Endothelial cell of umbilical vein (primary cell): ENCODE measurements around the gene ASXL1. TPM values are rescaled to one million over a fixed set of nuclear protein-coding genes. Genes with fewer than 3 reads are reported as not detected.
A peak's percentile ranks its signal among the peaks of the same experiment; 100 is the strongest.

Experiments
- BruUV-seq: library from RNA; stranded (reverse); fragments of 400-500 nt; replicated peaks from 2 replicates; lab custom pipeline; 2021; lab: Mats Ljungman, UMichigan
- CTCF ChIA-PET: fragments of 300-600, 350-600 bp; sonication (Branson Sonifier 250); formaldehyde crosslinking; loops from one replicate; lab custom pipeline; 2021; ENCODE audit warnings: antibody characterized with exemption, inconsistent platforms; lab: Charles Lee
- POLR2A ChIA-PET: fragments of 300-600, 350-600 bp; sonication (Branson Sonifier 250); formaldehyde crosslinking; loops from one replicate; lab custom pipeline; 2021; ENCODE audit warnings: antibody characterized with exemption, inconsistent platforms; lab: Charles Lee
- DNase-seq: peaks from one replicate; pipeline ENCODE4 v3.0.0-alpha.2; 2011; ENCODE audit warnings: low read depth, low spot score
- FAIRE-seq: peaks from 2 replicates; lab custom pipeline; 2011; peaks lifted over from hg19 to GRCh38; lab: Jason Lieb, UNC
- H2AFZ ChIP-seq: 2 replicates; pipeline ENCODE4 v1.6.0; 2012; ENCODE audit warnings: low read depth, low read length, control low read depth, inconsistent platforms
- H3K27ac ChIP-seq: 2 replicates; pipeline ENCODE4 v1.5.1; 2011; ENCODE audit warnings: low read depth, mild to moderate bottlenecking, control low read depth, low read length, moderate library complexity; ENCODE audit not compliant: insufficient read depth
- H3K27me3 ChIP-seq, 2 experiments: 2 replicates each; pipeline versions ENCODE4 v1.6.0 to v1.6.1; 2011; ENCODE audit warnings: low read length in 2 of 2, mixed read lengths in 1 of 2; ENCODE audit not compliant: control insufficient read depth in 2 of 2, insufficient read depth in 2 of 2
- H3K36me3 ChIP-seq, 2 experiments: 2 replicates in 1 of 2; 3 replicates in 1 of 2; pipeline ENCODE4 v1.5.1; 2011; ENCODE audit warnings: low read length in 2 of 2, mild to moderate bottlenecking in 1 of 2, moderate library complexity in 1 of 2; ENCODE audit not compliant: control insufficient read depth in 2 of 2, insufficient read depth in 2 of 2; ENCODE audit errors: extremely low read depth in 1 of 2
- H3K4me1 ChIP-seq: 3 replicates; pipeline ENCODE4 v1.5.1; 2011; ENCODE audit warnings: mild to moderate bottlenecking, low read length; ENCODE audit not compliant: control insufficient read depth, insufficient read depth; ENCODE audit errors: extremely low read depth
- H3K4me2 ChIP-seq: 2 replicates; pipeline ENCODE4 v1.6.1; 2011; ENCODE audit warnings: low read length, control low read depth, mixed read lengths; ENCODE audit not compliant: insufficient read depth
- H3K4me3 ChIP-seq, 3 experiments: fragments of 200-600 bp in 1 of 3; sonication (generic), shearing (Covaris generic) in 1 of 3; replicated peaks in 1 of 3; 2 replicates each; pipeline ENCODE4 v1.5.1; 2011 to 2016; ENCODE audit warnings: control low read depth in 3 of 3, low read length in 3 of 3, mild to moderate bottlenecking in 2 of 3, inconsistent platforms in 1 of 3, low read depth in 1 of 3, moderate library complexity in 1 of 3; ENCODE audit not compliant: insufficient read depth in 1 of 3
- H3K79me2 ChIP-seq: 2 replicates; pipeline ENCODE4 v1.6.0; 2012; ENCODE audit warnings: low read length, inconsistent platforms; ENCODE audit not compliant: control insufficient read depth, insufficient read depth
- H3K9ac ChIP-seq: replicated peaks from 2 replicates; pipeline ENCODE3; 2011; ENCODE audit warnings: low read length, control low read depth; ENCODE audit not compliant: insufficient read depth; ENCODE audit errors: extremely low read depth
- H3K9me1 ChIP-seq: replicated peaks from 3 replicates; pipeline ENCODE4 v1.6.0; 2011; ENCODE audit warnings: mild to moderate bottlenecking, low read length; ENCODE audit not compliant: control insufficient read depth, insufficient read depth; ENCODE audit errors: extremely low read depth
- H3K9me3 ChIP-seq: replicated peaks from 2 replicates; pipeline ENCODE4 v1.5.1; 2012; ENCODE audit warnings: low read length, inconsistent platforms; ENCODE audit not compliant: control insufficient read depth, insufficient read depth
- H4K20me1 ChIP-seq: replicated peaks from 2 replicates; pipeline ENCODE3; 2011; ENCODE audit warnings: mild to moderate bottlenecking, low read length; ENCODE audit not compliant: control insufficient read depth, insufficient read depth; ENCODE audit errors: extremely low read depth
- EZH2 ChIP-seq: IDR thresholded peaks from 2 replicates; pipeline ENCODE4 v1.6.1; 2012; ENCODE audit warnings: borderline replicate concordance, low read depth, mild to moderate bottlenecking, moderate library complexity, low read length, inconsistent platforms; ENCODE audit not compliant: severe bottlenecking
- FOS ChIP-seq: IDR thresholded peaks from 2 replicates; pipeline ENCODE4 v1.6.1; 2011; ENCODE audit warnings: mild to moderate bottlenecking, low read length, moderate library complexity, borderline replicate concordance; ENCODE audit not compliant: insufficient read depth
- GATA2 ChIP-seq: IDR thresholded peaks from 2 replicates; pipeline ENCODE4 v1.7.0; 2011; ENCODE audit warnings: low read depth, mild to moderate bottlenecking, moderate library complexity, mixed read lengths, low read length; ENCODE audit not compliant: insufficient read length, insufficient read depth
- JUN ChIP-seq: IDR thresholded peaks from 2 replicates; pipeline ENCODE4 v1.6.1; 2011; ENCODE audit warnings: borderline replicate concordance, low read depth; ENCODE audit not compliant: insufficient read length, insufficient read depth
- MAX ChIP-seq: IDR thresholded peaks from 2 replicates; pipeline ENCODE4 v1.6.1; 2011; ENCODE audit not compliant: insufficient read depth, insufficient read length
- MYC ChIP-seq: IDR thresholded peaks from one replicate; pipeline ENCODE4 v1.6.1; 2011; ENCODE audit warnings: mild to moderate bottlenecking, low read depth, low read length
- POLR2A ChIP-seq: IDR thresholded peaks from 2 replicates; pipeline ENCODE4 v1.6.1; 2012; ENCODE audit warnings: low read depth, mild to moderate bottlenecking, control low read depth, low read length
- POLR2AphosphoS5 ChIP-seq: IDR thresholded peaks from 2 replicates; pipeline ENCODE4 v1.6.1; 2012; ENCODE audit warnings: low read depth, mild to moderate bottlenecking, control low read depth, low read length, moderate library complexity; ENCODE audit not compliant: insufficient read depth
- dilution Hi-C: fragments of 300-500 bp; cut with MboI; formaldehyde crosslinking; loops from one replicate; pipeline ENCODE4 v1.15.0; 2019; ENCODE audit warnings: low sequenced_read_pairs; ENCODE audit not compliant: extremely low pct_ligation_motif_present
- intact Hi-C: fragments of 100-400 bp; cut with micrococcal nuclease; formaldehyde crosslinking; loops from one replicate; pipeline ENCODE4 v1.10.0; 2022
- polyA plus RNA-seq, 4 experiments: library from polyadenylated mRNA; depleted of rRNA in 3 of 4; stranded (reverse) in 3 of 4; unstranded in 1 of 4; fragments of >200 nt; gene quantifications; 2 replicates each; pipeline versions ENCODE4 v1.2.1 to v1.2.3, GENCODE V29; 2011 to 2012; ENCODE audit warnings: missing spikeins in 1 of 4
- total RNA-seq: library from RNA; stranded (reverse); gene quantifications from 2 replicates; pipeline ENCODE4 v1.2.3, GENCODE V29; 2021
- TF ChIP-seq, protein P1 (sequence below), 2 donors: IDR thresholded peaks; 1 replicate in 1 of 2; 2 replicates in 1 of 2; pipeline ENCODE4 v1.5.1; 2011; ENCODE audit warnings: low read length in 2 of 2, mild to moderate bottlenecking in 2 of 2, moderate library complexity in 2 of 2, control low read depth in 1 of 2, inconsistent platforms in 1 of 2, low read depth in 1 of 2; ENCODE audit not compliant: insufficient read depth in 1 of 2; ENCODE audit errors: extremely low read depth in 1 of 2

The ASXL1 gene
- total and polyA plus RNA-seq, 2 donors (not counting 3 experiments of a cell fraction or from before 2014, with no cell fraction given), result 45.4 to 101 TPM

DNA sequence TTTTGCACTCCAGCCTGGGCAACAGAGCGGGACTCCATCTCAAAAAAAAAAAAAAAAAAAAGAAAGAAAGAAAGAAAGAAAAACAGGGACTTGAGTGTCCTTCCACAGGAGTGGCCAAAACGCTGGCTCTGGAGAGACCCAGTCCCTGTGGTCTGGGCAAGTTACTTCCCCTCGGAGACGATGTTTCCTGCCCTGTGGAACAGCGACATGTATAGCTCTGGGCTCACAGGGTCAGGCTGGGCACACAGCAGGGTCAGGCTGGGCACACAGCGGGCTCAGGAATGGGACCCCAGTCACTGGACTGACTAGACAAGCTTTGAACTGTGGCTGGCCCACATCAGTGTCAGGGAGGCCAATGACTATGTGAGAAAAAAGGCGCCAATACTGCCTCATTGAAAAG lies 110.7 kb downstream of the ASXL1 start:
- intact Hi-C loops (no loop called here), dilution Hi-C loops (no loop called here)
- no peak for TF ChIP-seq POLR2A
- TF ChIP-seq GATA2, result no peak
- no peak for TF ChIP-seq FOS
- TF ChIP-seq, protein P1, sequence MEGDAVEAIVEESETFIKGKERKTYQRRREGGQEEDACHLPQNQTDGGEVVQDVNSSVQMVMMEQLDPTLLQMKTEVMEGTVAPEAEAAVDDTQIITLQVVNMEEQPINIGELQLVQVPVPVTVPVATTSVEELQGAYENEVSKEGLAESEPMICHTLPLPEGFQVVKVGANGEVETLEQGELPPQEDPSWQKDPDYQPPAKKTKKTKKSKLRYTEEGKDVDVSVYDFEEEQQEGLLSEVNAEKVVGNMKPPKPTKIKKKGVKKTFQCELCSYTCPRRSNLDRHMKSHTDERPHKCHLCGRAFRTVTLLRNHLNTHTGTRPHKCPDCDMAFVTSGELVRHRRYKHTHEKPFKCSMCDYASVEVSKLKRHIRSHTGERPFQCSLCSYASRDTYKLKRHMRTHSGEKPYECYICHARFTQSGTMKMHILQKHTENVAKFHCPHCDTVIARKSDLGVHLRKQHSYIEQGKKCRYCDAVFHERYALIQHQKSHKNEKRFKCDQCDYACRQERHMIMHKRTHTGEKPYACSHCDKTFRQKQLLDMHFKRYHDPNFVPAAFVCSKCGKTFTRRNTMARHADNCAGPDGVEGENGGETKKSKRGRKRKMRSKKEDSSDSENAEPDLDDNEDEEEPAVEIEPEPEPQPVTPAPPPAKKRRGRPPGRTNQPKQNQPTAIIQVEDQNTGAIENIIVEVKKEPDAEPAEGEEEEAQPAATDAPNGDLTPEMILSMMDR (IDR thresholded peaks at IDR 0.05; ENCODE audit: extremely low read depth in 1 of 2, insufficient read depth in 1 of 2, low read depth in 1 of 2, low read length in 2 of 2), result no peak
- TF ChIP-seq POLR2AphosphoS5, result no peak
- TF ChIP-seq JUN, result no peak
- no peak for TF ChIP-seq EZH2
- TF ChIP-seq MAX, result no peak
- no peak for TF ChIP-seq MYC
- Histone ChIP-seq H3K9ac (peak overlapping the region; percentile 78), H3K4me1 (peaks cover 94% of the 10 kb centered on the region), H3K27ac (peak overlapping the region; percentile 97), H3K27me3 (no peaks in the 10 kb centered on the region), H3K4me2 (peak overlapping the region; percentile 30), H3K79me2 (peaks cover 94% of the 10 kb centered on the region), H3K36me3 (peaks cover 14 to 27% of the 10 kb centered on the region in 2 experiments), H4K20me1 (no peaks in the 10 kb centered on the region), H3K9me1 (no peaks in the 10 kb centered on the region), H3K4me3 (no peak overlapping the region), H2AFZ (no peak overlapping the region), H3K9me3 (no peaks in the 10 kb centered on the region)
- DNase-seq (peak; percentile 37), FAIRE-seq (peak; percentile 85)
- BruUV-seq, result no TSS peak
- POLR2A ChIA-PET, result no interaction called here
- CTCF ChIA-PET, result interaction anchor here (0.9 to 4.6 kb wide), 6 partner anchors 10 to 53 kb away, joined by 3 to 45 read pairs (median 4); no protein-coding TSS in a partner anchor
